Islet precursor cell (in vitro differentiated cells): ENCODE measurements around the gene PRSS3.
"Not testable (repeated sequence)": the region's sequence is repeated elsewhere in the genome, so short reads cannot be mapped to it uniquely, and the experiment has no call there.

Experiments used
- DNase-seq: peaks from one replicate; pipeline ENCODE4 v3.0.0-alpha.2; 2018

PRSS3 gene

GRCh38 chr9:33818847-33819500 is 23.6 kb downstream of the PRSS3 start:
- no peak for DNase-seq

- DNase-seq: no peak
Measured at GRCh38 chr9:33820231-33820745, 24.9 kb downstream of the PRSS3 start.

GRCh38 chr9:33823801-33824200 is 28.4 kb downstream of the PRSS3 start:
- no peak for DNase-seq

- DNase-seq: not testable (repeated sequence)
Measured at GRCh38 chr9:33827285-33827684, 31.9 kb downstream of the PRSS3 start.

GRCh38 chr9:33829641-33830230 is 34.4 kb downstream of the PRSS3 start:
- DNase-seq: not testable (repeated sequence)

- DNase-seq: no peak
Measured at GRCh38 chr9:33835625-33836260, 40.4 kb downstream of the PRSS3 start.

GRCh38 chr9:33836261-33836660 is 40.9 kb downstream of the PRSS3 start:
- DNase-seq: not testable (repeated sequence)

GRCh38 chr9:33837138-33837537 is 41.8 kb downstream of the PRSS3 start:
- no peak for DNase-seq

GRCh38 chr9:33840381-33840780 is 45.0 kb downstream of the PRSS3 start:
- no peak for DNase-seq

- DNase-seq: no peak
Measured at GRCh38 chr9:33843312-33843961, 48.1 kb downstream of the PRSS3 start.

- DNase-seq: no peak
Measured at GRCh38 chr9:33846231-33846630, 50.9 kb downstream of the PRSS3 start.

GRCh38 chr9:33847894-33848205 is 52.5 kb downstream of the PRSS3 start:
- DNase-seq: not testable (repeated sequence)
